ENCODE data around the gene CEP120.

- TF ChIP-seq CTCF (conservative IDR thresholded peaks at IDR 0.05; ENCODE audit: low read depth, low read length) (no peak), POLR2A (IDR thresholded peaks at IDR 0.05; ENCODE audit: low read depth, low read length) (no peak), RAD21 (IDR thresholded peaks at IDR 0.05; ENCODE audit: low read length) (no peak), ELK1 (IDR thresholded peaks at IDR 0.05; ENCODE audit: borderline replicate concordance, low read depth, low read length) (no peak), RCOR1 (IDR thresholded peaks at IDR 0.05; ENCODE audit: insufficient replicate concordance, low read length) (no peak), CEBPB (IDR thresholded peaks at IDR 0.05; ENCODE audit: low read depth, low read length) (no peak), MXI1 (IDR thresholded peaks at IDR 0.05; ENCODE audit: borderline replicate concordance, low read depth, low read length) (no peak), FOS (IDR thresholded peaks at IDR 0.05; ENCODE audit: low read depth, low read length) (no peak), USF2 (IDR thresholded peaks at IDR 0.05; ENCODE audit: low read depth, low read length) (no peak), BHLHE40 (IDR thresholded peaks at IDR 0.05; ENCODE audit: low read depth, low read length) (no peak), RFX5 (IDR thresholded peaks at IDR 0.05; ENCODE audit: low read depth, low read length) (no peak), MAZ (IDR thresholded peaks at IDR 0.05; ENCODE audit: borderline replicate concordance, low read depth, low read length) (no peak), CHD1 (IDR thresholded peaks at IDR 0.05; ENCODE audit: low read depth, low read length) (no peak)
These were observed 53.7 kb downstream of the CEP120 start for GRCh38 chr5:123369371-123369968.

All from IMR-90 (cell line).